NCI-H2107 treated with DMSO at 0.1 percent for 48 hours (cell line): ENCODE results near the gene UBAC2.

ENCODE experiments used
- DNase-seq: peaks from one replicate; lab custom pipeline; 2025; ENCODE audit not compliant: unreplicated experiment; lab: John Stamatoyannopoulos, UW

UBAC2 gene

GRCh38 chr13:99329477-99329876 lies 128.8 kb downstream of the UBAC2 start:
- no peak for DNase-seq

GRCh38 chr13:99330942-99331341 lies 130.3 kb downstream of the UBAC2 start:
- no peak for DNase-seq

- DNase-seq: no peak
Measured at GRCh38 chr13:99331881-99332293, 131.2 kb downstream of the UBAC2 start.

GRCh38 chr13:99332456-99332855 lies 131.8 kb downstream of the UBAC2 start:
- DNase-seq: no peak

- no peak for DNase-seq
Measured at GRCh38 chr13:99334221-99334620, 133.6 kb downstream of the UBAC2 start.

- no peak for DNase-seq
Measured at GRCh38 chr13:99335087-99335486, 134.4 kb downstream of the UBAC2 start.

- no peak for DNase-seq
Measured at GRCh38 chr13:99335603-99336002, 134.9 kb downstream of the UBAC2 start.

GRCh38 chr13:99339230-99339721 lies 138.6 kb downstream of the UBAC2 start:
- no peak for DNase-seq

GRCh38 chr13:99339736-99340397 lies 139.2 kb downstream of the UBAC2 start:
- DNase-seq: peak; percentile 40

- DNase-seq: no peak
Measured at GRCh38 chr13:99340638-99341037, 140.0 kb downstream of the UBAC2 start.

- no peak for DNase-seq
Measured at GRCh38 chr13:99341969-99342722, 141.5 kb downstream of the UBAC2 start.

GRCh38 chr13:99342723-99343315 lies 142.2 kb downstream of the UBAC2 start:
- DNase-seq: no peak

GRCh38 chr13:99344610-99345208 lies 144.1 kb downstream of the UBAC2 start:
- DNase-seq: no peak

- no peak for DNase-seq
Measured at GRCh38 chr13:99345345-99345744, 144.7 kb downstream of the UBAC2 start.

- DNase-seq: no peak
Measured at GRCh38 chr13:99346335-99347042, 145.8 kb downstream of the UBAC2 start.

- no peak for DNase-seq
Measured at GRCh38 chr13:99347335-99347878, 146.8 kb downstream of the UBAC2 start.

- DNase-seq: no peak
Measured at GRCh38 chr13:99347911-99348451, 147.3 kb downstream of the UBAC2 start.

GRCh38 chr13:99350191-99350590 lies 149.5 kb downstream of the UBAC2 start:
- no peak for DNase-seq

GRCh38 chr13:99351772-99352171 lies 151.1 kb downstream of the UBAC2 start:
- DNase-seq: no peak
